Gastrocnemius medialis (tissue), 4 donors: Measurements from ENCODE around the gene CNTRL.

ENCODE experiments used
- CTCF ChIP-seq, 5 experiments: fragments of 450-650 bp in 3 of 5; fragments of 200-600 bp in 2 of 5; sonication (generic) in 2 of 5; IDR thresholded peaks in 4 of 5; conservative IDR thresholded peaks in 1 of 5; 1 replicate in 4 of 5; 2 replicates in 1 of 5; pipeline ENCODE4 v1.5.1; 2016 to 2019; ENCODE audit warnings: antibody characterized with exemption in 5 of 5, mild to moderate bottlenecking in 3 of 5, moderate library complexity in 3 of 5
- POLR2A ChIP-seq, 2 donors: fragments of 450-650 bp; IDR thresholded peaks; one replicate each; pipeline ENCODE4 v1.6.1; 2017; ENCODE audit warnings: antibody characterized with exemption in 2 of 2, mild to moderate bottlenecking in 2 of 2, moderate library complexity in 2 of 2

DNA sequence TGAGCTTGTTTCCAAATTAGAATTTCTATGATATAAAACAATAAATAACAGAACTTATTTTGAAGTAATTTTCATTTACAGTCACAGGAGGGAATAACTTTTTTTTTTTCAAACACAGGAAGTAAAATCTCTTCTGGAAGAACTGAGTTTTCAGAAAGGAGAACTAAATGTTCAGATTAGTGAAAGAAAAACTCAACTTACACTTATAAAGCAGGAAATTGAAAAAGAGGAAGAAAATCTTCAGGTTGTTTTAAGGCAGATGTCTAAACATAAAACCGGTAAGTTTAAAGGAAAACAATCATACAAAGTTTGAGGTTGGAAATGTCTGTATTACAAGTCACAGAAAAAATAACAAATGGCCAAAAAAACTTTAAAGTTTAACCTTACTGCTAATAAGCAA is 85.3 kb downstream of the CNTRL start:
- no peak for TF ChIP-seq CTCF (IDR thresholded peaks at IDR 0.05 in 4 of 5, conservative IDR thresholded peaks at IDR 0.05 in 1 of 5)
- TF ChIP-seq POLR2A (IDR thresholded peaks at IDR 0.05): no peak
